PC-3 (cell line): Measurements from ENCODE around the gene GNB5.

ENCODE experiments used
- CTCF ChIP-seq: fragments of 300-600 bp; sonication (generic); conservative IDR thresholded peaks from 2 replicates; pipeline ENCODE4 v1.5.1; 2017; ENCODE audit warnings: antibody characterized with exemption, low read depth, mild to moderate bottlenecking, low read length
- EZH2 ChIP-seq: fragments of 300-600 bp; sonication (generic); IDR thresholded peaks from one replicate; pipeline ENCODE4 v1.6.1; 2017; ENCODE audit warnings: antibody characterized with exemption, mild to moderate bottlenecking, low read length; ENCODE audit not compliant: unreplicated experiment
- EZH2phosphoT487 ChIP-seq: fragments of 300-600 bp; sonication (generic); IDR thresholded peaks from 2 replicates; pipeline ENCODE4 v1.6.1; 2018; ENCODE audit warnings: mild to moderate bottlenecking, antibody characterized with exemption, low read length, borderline replicate concordance

- TF ChIP-seq CTCF (no peak), EZH2phosphoT487 (no peak), EZH2 (no peak)
Measured at GRCh38 chr15:52207191-52207590, 16.0 kb upstream of the GNB5 start.
